T-helper 2 cell treated with Interferon-gamma antibody and Interleukin-4, amounts not matched to agents 100 ng/mL and 5 ng/mL, for 36 hours (primary cell): Measurements from ENCODE around the gene PLXNB3. TPM values are rescaled to one million over a fixed set of nuclear protein-coding genes. Genes with fewer than 3 reads are reported as not detected.
"Not testable (repeated sequence)": the region's sequence is repeated elsewhere in the genome, so short reads cannot be mapped to it uniquely, and the experiment has no call there.

Experiments used
- intact Hi-C: fragments of 100-400 bp; cut with micrococcal nuclease; formaldehyde crosslinking; loops from one replicate; pipeline ENCODE4 v1.15.1; 2023
- total RNA-seq: library from RNA; stranded (reverse); gene quantifications from 2 replicates; pipeline ENCODE4 v1.2.3, GENCODE V29; 2022

PLXNB3 gene
- total RNA-seq, 1 donor from 2014 or later: 1.2 TPM

GRCh38 chrX:153731845-153732215, 32.2 kb upstream of the PLXNB3 start:
- intact Hi-C loops: no loop called here

- intact Hi-C loops: no loop called here
Measured at GRCh38 chrX:153732401-153732800, 31.6 kb upstream of the PLXNB3 start.

- intact Hi-C loops: no loop called here
Measured at GRCh38 chrX:153733651-153734240, 30.3 kb upstream of the PLXNB3 start.

- intact Hi-C loops: no loop called here
Measured at GRCh38 chrX:153734871-153735270, 29.2 kb upstream of the PLXNB3 start.

GRCh38 chrX:153735274-153735673, 28.8 kb upstream of the PLXNB3 start:
- intact Hi-C loops: no loop called here

GRCh38 chrX:153736071-153736820, 27.8 kb upstream of the PLXNB3 start:
- intact Hi-C loops: no loop called here

GRCh38 chrX:153736871-153737441, 27.1 kb upstream of the PLXNB3 start:
- intact Hi-C loops: no loop called here

GRCh38 chrX:153738056-153738605, 25.9 kb upstream of the PLXNB3 start:
- intact Hi-C loops: no loop called here

- intact Hi-C loops: no loop called here
Measured at GRCh38 chrX:153739754-153740486, 24.1 kb upstream of the PLXNB3 start.

- intact Hi-C loops: no loop called here
Measured at GRCh38 chrX:153740631-153741222, 23.3 kb upstream of the PLXNB3 start.

GRCh38 chrX:153741446-153741845, 22.6 kb upstream of the PLXNB3 start:
- intact Hi-C loops: no loop called here

- intact Hi-C loops: not testable (repeated sequence)
Measured at GRCh38 chrX:153742111-153742510, 21.9 kb upstream of the PLXNB3 start.

- intact Hi-C loops: not testable (repeated sequence)
Measured at GRCh38 chrX:153742796-153743467, 21.1 kb upstream of the PLXNB3 start.

- intact Hi-C loops: not testable (repeated sequence)
Measured at GRCh38 chrX:153743468-153744209, 20.4 kb upstream of the PLXNB3 start.

GRCh38 chrX:153744210-153745066, 19.6 kb upstream of the PLXNB3 start:
- intact Hi-C loops: no loop called here

- intact Hi-C loops: not testable (repeated sequence)
Measured at GRCh38 chrX:153745067-153745433, 19.0 kb upstream of the PLXNB3 start.

GRCh38 chrX:153746359-153746758, 17.7 kb upstream of the PLXNB3 start:
- intact Hi-C loops: no loop called here

- intact Hi-C loops: not testable (repeated sequence)
Measured at GRCh38 chrX:153746991-153747390, 17.1 kb upstream of the PLXNB3 start.

GRCh38 chrX:153749017-153749416, 15.0 kb upstream of the PLXNB3 start:
- intact Hi-C loops: not testable (repeated sequence)
